Measurements from ENCODE around the gene ANKRD33B.

Gene ANKRD33B

GRCh38 chr5:10644192-10644591, 80.3 kb downstream of the ANKRD33B start:
- DNase-seq: no peak

DNA sequence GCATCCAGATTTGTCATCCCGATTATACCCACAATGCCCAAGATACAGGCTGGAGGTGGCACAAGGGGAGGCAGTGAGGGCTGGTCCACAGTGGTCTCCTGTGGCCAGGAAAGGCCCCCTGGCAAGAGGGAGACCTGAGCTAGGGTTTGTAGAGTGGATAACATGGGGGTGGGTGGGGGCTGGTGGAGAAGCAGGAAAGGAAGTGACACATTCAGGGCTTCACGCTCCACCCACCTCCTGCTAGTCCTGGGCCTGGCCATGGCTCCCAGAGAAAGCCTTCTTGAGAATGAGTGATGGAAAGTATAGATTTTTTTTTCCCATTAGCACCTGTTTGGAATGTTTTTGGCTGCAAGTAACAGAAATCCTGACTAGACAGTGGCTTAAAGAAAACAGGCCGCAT, 81.3 kb downstream of the ANKRD33B start:
- no peak for DNase-seq

GRCh38 chr5:10645671-10646070, 81.8 kb downstream of the ANKRD33B start:
- no peak for DNase-seq

GRCh38 chr5:10647640-10648039, 83.8 kb downstream of the ANKRD33B start:
- no peak for DNase-seq

DNA sequence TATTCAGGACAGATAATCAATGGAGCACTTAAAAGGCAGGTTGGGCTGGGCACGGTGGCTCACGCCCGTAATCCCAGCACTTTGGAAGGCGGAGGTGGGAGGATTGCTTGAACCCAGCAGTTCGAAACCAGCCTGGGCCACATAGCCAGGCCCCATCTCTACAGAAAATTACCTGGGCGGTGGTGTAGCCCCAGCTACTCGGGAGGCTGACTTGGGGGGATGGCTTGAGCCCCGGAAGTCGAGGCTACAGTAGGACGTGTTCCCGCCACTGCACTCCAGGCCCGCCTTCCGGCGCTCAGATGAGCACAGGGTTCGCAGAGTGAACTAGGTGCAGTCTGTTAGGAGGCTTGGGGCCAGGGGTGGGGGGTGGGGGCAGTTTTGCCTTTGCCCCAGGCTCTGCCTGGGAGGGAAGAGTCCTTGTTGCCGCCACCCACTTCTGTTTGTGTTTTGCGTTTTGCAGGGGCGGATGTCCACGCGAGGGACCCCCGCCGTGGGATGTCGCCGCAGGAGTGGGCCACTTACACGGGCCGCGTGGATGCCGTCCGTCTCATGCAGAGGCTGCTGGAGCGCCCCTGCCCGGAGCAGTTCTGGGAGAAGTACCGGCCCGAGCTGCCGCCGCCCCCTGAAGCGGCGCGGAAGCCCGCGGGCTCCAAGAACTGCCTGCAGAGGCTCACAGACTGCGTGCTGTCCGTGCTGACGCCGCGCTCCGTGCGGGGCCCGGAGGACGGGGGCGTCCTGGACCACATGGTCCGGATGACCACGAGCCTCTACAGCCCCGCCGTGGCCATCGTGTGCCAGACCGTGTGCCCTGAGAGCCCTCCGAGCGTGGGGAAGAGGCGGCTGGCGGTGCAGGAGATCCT, 85.2 kb downstream of the ANKRD33B start:
- no peak for DNase-seq

DNA sequence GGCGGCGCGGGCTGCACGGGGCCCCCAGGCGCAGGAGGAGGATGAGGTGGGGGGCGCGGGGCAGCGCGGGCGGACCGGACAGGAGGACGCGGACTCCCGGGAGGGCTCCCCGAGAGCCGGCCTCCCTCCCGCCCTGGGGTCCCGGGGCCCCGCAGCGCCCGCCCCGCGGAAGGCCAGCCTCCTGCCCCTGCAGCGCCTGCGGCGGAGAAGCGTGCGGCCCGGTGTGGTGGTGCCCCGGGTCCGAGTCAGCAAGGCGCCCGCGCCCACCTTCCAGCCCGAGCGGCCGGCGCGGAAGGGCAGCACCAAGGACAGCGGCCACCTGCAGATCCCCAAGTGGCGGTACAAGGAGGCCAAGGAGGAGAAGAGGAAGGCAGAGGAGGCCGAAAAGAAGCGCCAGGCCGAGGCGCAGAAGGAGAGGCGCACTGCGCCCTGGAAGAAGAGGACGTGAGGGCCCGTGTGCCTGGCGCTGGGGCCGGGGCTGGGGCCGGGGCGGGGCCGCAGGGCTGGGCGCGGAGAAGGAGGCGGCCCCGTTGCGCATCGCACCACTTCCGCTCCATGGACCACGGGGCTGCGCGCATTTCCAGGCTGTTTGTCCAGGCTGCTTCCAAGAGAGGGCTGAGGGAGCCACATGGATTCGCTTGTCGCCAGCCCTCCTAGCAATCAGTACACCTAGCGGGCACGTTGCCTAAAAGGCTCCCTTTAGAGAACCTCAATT, 86.0 kb downstream of the ANKRD33B start:
- DNase-seq: no peak

DNA sequence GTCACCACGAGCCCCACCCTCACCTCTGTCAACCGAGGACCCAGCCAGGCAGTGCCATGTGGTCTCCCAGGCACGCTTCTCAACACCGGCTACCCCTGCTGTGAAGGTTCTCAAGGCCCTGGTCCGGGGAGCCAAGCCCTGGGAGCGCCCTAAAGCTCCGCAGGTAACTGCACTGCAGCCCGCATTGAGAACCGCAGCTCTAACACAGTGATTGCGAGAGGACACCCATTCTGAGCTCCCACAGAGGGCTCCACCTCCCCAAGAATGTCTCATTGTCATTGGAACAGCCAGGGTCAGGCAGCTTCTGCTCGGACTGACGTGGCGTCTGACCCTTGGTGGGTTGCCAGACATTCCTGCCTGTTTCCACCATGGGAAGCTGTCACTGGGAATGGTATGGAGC, 88.3 kb downstream of the ANKRD33B start:
- DNase-seq: no peak

- no peak for DNase-seq
These were observed 88.7 kb downstream of the ANKRD33B start for GRCh38 chr5:10652606-10653005.

GRCh38 chr5:10653043-10653442, 89.2 kb downstream of the ANKRD33B start:
- DNase-seq: no peak

- no peak for DNase-seq
These were observed 90.0 kb downstream of the ANKRD33B start for GRCh38 chr5:10653751-10654400.

DNA sequence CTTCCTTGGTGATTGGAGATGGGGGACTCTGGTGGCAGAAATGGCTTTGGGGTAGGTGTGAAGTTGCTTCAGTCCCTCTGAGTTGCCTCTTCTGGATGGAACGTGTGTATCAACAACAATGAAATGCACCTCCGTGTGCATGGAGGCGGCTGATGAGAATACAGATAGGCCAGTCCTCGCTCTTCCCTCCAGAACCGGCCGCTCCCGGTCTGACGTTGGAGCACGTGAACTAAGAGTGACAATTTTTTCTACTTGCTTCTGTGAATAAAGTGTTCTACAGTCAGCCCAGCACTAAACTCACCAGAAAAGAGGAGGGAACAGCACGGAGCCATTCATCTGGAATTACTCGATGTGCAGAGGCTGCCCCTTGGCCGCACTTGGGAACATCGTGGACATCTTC, 90.7 kb downstream of the ANKRD33B start:
- no peak for DNase-seq

DNA sequence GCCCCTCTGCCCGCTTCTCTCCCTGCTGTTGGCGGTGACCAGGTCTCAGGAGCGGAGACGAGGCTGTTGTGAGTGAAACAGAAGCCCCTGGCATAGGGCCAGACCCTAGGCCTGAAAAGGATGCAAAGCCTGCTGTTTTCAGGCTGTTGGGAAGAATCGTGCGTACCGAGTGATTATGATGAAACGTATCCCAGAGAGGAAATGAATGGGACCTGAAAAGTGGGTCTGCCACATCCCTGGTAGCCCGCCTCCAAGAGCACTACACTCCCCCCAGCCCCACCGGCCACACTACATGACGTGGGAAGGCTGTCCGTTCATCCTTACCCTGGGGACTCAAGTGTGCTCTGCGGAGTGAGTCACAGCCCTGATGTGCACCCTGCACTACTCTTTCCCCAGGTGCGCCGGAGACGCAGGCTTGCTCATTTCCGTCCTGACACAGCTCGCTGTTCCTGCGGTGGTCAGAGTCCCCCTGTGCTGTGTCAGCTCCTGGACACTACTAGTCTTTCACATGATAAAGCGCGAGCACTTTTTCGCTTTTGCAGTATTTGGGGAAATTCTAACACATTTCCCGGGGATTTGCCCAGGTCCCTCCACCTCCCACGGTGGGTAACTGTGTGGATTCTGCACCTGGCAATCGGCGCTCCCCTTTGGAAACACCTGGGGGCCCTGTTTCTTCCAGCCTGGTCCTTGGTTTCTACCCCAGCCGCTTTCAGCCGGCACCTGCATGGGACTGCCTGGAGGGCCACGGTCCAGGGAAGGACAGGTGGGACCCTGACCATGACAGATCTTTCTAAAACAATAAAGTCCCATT, 91.5 kb downstream of the ANKRD33B start:
- DNase-seq: no peak

DNA sequence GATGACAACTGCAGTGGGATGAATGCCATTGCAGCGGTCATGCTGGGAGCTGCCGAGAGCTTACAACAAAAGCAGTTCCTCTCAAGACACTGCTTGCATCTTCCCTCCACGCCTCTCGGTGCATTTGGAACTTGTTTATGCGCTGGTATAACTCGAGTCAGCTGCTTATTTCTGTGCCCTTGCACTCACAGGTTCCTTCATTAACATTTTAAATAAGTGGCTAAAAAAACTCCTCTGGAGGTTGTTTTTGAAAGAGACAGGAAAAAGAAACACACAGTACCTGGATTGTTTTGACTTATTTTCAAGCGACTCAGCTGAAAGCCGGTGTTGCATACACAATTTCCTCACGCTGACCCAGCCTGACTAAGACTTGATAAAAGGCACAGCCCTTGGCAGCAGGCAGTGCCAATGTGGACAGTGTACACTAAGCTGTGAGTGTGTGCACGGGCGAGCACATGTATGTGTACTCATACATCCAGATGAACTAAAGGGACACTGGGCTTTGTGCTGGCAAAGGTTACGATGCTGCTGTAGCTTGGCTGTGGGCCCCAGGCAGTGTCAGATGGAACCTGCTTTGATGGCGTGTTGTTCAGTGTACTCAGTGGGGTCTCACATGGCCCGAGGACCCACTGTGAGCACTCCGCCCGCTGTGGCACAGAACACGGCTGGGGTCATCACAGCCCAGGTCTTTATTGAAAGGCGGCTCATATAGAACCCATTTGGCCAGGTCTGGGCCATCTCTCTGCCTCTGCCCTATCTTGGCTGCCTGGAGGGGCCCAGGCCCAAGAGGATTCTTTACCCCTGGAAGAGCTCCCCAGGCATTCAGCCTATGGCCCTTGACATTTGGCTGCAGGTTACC, 92.3 kb downstream of the ANKRD33B start:
- no peak for DNase-seq

- DNase-seq: no peak
These were observed 94.4 kb downstream of the ANKRD33B start for GRCh38 chr5:10658265-10658664.

DNA sequence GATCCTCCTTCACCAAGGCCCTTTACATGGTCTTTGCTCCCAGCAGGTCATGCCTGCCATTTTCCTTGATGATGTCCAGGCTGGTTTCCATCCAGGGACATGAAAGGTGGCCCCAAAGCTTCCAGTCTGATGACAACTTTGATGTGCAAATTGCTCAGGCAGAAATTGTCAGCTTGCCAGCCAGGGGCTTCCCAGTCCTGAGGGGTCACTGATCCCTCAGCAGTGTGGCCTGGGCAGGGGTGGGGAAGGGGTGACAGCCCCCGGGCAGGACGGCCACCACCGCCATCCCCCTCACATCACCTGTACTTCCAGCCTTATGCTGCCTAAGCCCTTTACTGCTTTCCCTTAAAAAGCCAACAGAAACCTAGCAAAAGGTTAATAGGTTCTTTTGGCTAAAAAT, 96.3 kb downstream of the ANKRD33B start:
- DNase-seq: no peak

DNA sequence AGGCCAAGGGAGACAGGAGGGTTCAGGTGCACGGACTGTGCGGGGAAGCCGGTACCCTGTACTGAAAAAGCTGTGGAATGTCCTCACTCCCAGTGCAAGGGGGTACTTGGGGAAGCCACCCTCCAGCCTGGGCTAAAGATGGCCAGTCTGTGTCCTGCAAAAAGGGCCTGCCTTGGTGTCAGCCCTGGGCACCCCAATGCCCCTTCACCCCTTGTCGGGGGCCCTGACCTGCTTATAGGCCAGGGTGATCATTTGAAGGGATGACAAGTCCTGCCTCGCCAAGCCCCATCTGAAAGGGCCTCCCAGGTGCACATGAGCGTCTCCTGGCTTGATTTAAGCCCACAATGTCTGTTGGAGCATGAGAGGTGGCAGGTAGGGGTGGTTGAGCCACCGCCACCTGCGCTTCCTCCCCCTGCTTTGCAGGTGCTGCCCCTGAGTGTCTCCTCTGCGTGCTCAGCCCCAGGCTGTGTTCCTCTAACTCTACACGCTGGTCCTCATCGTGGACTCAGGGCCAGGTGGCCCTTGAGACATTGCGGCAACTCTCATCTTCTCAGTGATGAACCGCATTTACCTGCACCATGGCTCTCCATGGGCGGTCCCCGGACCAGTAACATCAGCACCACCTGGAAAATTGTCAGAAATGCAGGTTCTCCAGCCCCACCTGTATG, 97.0 kb downstream of the ANKRD33B start:
- DNase-seq: no peak

DNA sequence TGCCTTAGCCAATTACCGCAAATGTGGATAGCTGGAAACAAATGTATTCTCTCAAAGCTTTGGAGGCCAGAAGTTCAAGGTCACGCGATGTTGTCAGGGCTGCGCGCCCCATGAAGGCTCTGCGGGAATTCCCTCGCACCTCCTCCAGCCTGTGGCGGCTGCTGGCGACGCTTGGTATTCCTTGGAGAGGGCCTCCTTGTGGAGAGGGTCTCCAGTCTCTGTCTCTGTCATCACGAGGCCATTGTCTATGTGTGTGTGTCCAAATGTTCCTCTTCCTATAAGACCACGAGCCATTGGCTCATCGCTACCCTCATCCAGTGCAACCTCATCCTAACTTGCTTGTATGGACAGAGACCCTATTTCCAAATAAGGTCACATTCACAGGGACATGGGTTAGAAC, 97.5 kb downstream of the ANKRD33B start:
- DNase-seq: no peak

GRCh38 chr5:10662083-10662482, 98.2 kb downstream of the ANKRD33B start:
- DNase-seq: no peak

GRCh38 chr5:10662661-10663488, 99.0 kb downstream of the ANKRD33B start:
- DNase-seq: no peak

- DNase-seq: no peak
These were observed 99.8 kb downstream of the ANKRD33B start for GRCh38 chr5:10663489-10664179.
